ENCODE results near the gene KRTAP5-7.
"Not testable (repeated sequence)": the region's sequence is repeated elsewhere in the genome, so short reads cannot be mapped to it uniquely, and the experiment has no call there.

The KRTAP5-7 gene

DNA sequence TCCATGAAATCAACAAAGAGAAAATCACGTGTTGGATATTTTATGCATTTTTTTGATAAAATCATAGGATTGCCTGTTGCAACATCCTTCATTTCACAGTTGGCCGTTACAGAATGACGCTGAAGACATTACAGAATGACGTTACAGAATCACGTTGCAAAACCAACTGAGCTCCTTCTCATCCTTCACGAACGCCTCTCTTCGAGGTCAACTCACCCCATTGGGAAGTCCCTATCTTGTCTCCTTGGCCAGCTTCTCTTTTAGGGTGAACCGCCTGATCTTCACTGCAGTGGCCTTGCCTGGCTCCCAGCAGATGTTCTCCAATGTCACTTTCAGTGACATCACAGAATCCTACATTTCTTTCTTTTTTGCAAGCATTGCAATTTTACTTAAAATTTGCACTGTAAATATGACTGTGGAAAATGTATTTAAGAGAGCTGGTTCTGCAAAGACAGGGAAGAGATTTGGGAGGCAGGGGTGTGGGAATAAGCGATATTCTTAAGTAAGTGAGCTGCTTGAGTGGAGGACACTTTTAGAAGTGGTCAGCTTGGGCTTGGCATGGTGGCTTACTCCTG, 5.1 kb downstream of the KRTAP5-7 start:
- DNase-seq (ENCODE audit: low read depth in 2 of 2): no peak

DNA sequence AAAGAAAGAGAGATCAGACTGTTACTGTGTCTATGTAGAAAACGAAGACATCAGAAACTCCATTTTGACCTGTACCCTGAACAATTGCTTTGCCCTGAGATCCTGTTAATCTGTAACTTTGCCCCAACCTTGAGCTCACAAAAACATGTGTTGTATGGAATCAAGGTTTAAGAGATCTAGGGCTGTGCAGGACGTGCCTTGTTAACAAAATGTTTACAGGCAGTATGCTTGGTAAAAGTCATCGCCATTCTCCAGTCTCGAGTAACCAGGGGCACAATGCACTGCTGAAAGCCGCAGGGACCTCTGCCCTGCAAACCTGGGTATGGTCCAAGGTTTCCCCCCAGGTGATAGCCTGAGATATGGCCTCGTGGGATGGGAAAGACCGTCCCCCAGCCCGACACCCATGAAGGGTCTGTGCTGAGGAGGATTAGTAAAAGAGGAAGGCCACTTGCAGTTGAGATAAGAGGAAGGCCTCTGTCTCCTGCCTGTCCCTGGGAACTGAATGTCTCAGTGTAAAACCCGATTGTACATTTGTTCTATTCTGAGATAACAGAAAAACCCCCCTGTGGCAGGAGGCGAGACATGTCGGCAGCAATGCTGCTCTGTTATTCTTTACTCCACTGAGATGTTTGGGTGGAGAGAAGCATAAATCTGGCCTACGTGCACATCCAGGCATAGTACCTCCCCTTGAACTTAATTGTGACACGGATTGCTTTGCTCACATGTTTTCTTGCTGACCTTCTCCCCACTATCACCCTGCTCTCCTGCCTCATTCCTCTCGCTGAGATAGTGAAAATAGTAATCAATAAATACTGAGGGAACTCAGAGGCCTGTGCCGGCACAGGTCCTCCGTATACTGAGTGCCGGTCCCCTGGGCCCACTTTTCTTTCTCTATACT, 7.9 kb downstream of the KRTAP5-7 start:
- DNase-seq (ENCODE audit: low read depth in 2 of 2): not testable (repeated sequence)

DNA sequence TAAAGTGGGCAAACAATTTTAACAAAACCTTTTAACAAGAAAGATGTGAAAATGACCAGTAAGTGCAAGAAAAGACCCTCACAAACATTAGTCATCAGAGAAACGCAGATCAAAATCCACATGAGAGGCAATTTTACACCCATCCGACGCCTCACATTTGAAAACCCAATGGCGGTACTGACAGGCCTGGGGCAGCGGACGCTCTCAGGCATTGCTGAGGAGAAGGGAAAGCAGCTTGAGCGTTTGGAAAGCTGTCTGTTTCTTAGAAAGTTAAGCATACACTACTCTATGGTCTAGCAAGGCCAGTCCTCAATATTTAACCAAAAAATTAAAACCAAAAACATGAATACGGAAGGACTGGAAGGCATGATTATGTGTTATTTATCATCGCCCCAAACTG, 8.8 kb downstream of the KRTAP5-7 start:
- no peak for DNase-seq (ENCODE audit: low read depth in 2 of 2)

DNA sequence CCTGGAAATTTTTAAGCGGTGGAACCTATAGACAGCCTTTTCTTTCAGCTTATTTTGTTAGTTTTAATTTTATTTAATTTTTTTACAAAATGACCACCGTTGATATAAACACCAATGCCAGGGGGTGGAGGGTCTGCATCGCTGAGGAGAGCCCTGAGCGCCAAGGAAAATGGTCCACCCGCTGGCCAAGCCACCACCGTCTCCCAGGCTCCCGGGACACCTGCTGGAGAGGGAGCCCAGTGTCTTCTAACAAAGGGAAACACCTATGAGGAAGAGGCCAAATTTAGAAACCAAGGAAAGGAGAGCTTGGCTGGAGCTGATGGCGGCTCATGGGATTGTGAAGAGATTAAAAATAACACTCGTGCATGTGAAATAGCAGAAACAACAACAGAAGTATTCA, 10.5 kb downstream of the KRTAP5-7 start:
- no peak for DNase-seq (ENCODE audit: low read depth in 2 of 2)

DNA sequence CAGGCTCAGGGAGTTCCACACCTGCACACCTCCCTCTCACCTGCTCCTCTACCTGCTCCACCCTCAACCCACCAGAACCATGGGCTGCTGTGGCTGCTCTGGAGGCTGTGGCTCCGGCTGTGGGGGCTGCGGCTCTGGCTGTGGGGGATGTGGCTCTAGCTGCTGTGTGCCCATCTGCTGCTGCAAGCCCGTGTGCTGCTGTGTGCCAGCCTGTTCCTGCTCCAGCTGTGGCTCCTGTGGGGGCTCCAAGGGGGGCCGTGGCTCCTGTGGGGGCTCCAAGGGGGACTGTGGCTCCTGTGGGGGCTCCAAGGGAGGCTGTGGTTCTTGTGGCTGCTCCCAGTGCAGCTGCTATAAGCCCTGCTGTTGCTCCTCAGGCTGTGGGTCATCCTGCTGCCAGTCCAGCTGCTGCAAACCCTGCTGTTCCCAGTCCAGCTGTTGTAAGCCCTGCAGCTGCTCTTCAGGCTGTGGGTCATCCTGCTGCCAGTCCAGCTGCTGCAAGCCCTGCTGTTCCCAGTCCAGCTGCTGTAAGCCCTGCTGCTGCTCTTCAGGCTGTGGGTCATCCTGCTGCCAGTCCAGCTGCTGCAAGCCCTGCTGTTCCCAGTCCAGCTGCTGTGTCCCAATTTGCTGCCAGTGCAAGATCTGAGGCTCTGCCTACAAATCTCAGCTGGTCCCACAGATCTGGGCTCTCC, 11.1 kb downstream of the KRTAP5-7 start, which contains the start of gene KRTAP5-8:
TSS of gene KRTAP5-8 (plus strand) at position 49 of the 689 bp plus-strand sequence. CDS start at position 80, 31 bp downstream.
- DNase-seq (ENCODE audit: low read depth in 2 of 2): not testable (repeated sequence)

DNA sequence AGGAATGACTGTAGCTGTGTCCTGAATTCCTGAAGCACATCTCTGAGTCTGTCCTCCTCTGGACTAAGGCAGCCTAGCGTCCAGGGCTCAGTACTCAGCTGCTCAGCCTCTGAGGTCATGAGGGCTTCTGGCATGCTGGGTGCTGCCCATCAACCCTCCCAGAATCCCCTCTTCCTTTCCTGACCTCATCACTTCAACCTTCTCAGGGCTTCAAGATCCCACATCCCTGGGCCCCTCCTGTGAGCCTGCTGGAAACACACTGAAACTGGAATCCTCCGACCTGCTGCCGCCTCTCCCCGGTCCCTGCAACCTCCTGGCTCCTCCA, 11.6 kb downstream of the KRTAP5-7 start:
- DNase-seq (ENCODE audit: low read depth in 2 of 2): no peak

DNA sequence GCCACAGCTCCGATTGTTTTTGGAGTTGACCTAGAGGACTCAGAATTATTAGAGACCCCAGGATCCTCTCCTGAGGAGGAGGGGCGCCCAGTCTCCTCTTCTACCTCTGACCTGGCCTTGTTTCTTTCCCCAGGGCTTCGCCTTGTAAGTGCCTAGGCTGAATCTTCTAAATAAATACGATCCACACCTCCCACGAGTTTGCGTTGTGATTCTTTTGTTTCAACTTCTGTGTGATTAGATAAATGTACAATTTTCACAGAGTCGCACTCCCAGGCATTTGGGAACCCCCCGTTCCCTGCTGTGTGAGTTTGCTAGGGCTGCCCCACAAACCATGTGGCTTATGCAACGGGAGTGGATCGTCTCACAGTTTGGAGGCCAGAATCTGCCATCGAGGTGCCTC, 11.9 kb downstream of the KRTAP5-7 start:
- no peak for DNase-seq (ENCODE audit: low read depth in 2 of 2)

DNA sequence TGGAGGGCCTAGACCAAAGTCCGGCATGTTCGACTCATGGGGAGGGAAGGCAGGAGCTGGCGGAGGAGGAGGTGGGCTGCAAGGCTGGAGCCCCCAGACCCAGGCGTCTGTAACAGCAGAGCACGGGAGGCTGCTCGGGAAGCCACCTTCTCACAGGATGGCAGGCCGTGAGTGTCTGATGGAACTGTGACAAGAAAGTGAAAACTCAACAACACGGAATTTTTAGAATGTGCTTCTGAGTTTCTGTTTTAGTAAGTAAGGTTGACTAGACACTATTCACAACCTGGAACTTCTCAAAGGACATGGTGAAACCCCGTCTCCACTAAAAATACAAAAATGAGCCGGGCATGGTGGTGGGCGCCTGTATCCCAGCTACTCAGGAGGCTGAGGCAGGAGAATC, 12.9 kb downstream of the KRTAP5-7 start:
- not testable (repeated sequence) for DNase-seq (ENCODE audit: low read depth in 2 of 2)

DNA sequence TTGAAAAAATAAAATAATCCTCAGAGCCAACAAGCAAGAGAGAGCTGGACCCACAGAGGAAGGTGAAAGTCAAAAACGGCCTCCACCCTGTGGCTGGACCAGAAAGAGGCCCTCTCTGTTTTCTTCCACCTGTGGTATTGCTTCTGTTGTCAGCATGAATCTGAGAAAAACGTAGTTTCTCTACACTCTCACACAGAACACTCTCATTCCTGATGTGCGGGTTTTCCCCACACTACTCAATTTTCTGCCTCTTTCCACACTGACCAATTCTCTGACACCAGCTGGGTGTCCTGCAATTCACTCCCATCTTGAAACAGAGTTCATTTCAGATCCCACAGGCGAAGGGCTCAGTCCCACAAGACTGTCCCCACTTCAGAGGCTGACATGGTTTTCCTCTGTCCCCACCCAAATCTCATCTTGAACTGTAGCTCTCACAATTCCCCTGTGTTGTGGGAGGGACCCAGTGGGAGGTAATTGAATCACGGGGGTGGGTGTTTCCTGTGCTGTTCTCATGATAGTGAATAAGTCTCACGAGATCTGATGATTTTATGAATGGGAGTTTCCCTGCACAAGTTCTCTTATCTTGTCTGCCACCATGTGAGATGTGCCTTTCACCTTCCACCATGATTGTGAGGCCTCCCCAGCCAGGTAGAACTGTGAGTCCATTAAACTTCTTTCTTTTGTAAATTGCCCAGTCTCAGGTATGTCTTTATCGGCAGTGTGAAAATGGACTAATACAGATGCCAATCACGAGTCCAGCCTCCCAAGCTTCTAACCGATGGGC, 13.6 kb downstream of the KRTAP5-7 start:
- DNase-seq (ENCODE audit: low read depth in 2 of 2): not testable (repeated sequence)

DNA sequence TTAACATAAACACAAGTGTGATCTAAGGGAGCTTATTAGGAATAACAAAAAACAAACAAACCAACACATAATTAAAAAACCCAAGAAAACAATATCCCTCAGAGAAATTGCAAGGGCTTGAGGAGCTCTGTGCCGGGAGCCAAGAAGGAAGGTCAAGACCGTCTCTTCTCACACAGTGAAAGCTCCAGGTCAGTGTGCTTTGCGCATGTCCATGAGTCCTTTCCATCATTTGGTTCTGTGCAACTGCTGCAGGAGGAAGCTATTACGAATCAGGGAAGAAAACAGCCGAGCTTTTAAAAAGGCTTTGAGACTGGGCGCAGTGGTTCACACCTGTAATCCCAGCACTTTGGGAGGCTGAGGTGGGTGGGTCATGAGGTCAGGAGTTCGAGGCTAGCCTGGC, 15.3 kb downstream of the KRTAP5-7 start:
- DNase-seq (ENCODE audit: low read depth in 2 of 2): no peak

DNA sequence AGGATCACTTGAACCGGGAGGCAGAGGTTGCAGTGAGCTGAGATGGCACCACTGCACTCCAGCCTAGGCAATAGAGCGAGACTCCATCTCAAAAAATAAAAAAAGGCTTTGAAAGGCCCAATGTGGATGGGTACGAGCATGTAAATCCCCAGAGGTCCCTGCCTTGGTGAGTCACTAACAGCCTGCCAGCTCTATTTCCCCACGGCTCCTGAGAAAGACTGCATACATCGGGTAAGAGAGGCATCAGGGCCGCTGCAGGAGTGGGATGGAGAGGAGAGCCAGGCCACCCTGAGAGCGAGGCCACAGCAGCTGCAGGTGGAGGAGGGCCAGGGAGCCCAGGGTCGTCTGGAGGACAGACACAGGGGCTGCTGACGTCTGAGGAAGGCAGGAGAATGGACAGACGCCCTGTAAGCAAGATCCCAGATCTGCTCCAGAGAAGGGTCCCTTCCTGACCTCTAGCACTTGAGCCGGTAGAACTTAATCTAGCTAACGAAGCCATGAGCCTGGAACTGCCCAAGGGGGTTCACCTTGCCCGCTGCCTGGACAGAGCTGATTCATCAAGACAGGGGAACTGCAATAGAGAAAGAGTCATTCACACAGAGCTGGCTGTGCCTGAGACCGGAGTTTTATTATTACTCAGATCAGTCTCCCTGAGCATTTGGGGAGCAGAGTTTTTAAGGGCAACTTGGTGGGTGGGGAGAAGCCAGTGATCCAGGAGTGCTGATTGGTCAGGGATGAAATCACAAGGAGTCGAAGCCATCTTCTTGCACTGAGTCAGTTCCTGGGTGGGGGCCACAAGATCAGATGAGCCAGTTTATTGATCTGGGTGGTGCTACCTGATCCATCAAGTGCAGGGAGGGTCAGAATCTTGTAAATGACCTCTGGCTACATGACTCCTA, 16.1 kb downstream of the KRTAP5-7 start:
- DNase-seq (ENCODE audit: low read depth in 2 of 2): no peak

DNA sequence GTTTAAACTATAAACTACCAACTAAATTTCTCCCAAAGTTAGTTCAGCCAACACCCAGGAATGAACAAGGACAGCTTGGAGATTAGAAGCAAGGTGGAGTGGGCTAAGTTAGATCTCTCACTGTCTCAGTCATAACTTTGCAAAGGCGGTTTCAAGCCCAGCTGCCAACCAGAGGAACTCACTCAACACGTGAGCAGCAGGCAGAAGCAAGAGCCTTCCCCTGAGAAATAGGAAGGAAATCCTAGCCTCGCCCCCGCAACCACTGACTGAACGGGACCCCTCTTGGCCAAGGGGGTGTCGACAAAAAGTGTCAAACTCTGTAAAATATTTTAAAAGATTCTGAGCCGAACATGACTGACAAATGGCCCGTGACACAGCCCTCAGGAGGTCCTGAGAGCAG, 16.8 kb downstream of the KRTAP5-7 start:
- no peak for DNase-seq (ENCODE audit: low read depth in 2 of 2)

DNA sequence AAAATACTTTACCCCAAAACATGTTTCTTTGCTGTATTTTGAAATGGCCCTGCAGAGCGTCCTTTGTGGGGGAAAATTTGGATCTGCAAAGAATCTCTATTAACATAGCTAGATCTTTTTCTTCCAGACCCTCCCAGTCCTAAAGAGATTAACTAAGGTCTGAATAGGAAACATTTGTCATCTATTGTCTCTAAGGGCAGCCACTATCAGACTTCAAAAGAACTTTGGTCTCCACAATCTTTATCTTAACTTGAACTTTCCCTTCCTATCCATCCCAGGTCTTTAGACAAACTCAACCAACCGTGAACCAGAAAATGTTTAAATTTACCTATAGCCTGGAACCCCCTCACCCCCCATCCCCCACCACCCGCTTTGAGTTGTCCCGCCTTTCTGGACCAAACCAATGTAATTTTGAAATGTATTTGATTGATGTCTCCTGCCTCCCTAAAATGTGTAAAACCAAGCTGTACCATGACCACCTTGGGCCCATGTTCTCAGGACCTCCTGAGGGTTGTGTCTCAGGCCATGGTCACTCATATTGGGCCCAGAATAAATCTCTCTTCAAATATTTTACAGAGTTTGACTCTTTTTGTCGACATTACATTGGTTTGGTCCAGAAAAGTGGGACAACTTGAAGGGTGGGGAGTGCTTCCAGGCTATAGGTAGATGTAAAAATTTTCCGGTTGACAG, 17.6 kb downstream of the KRTAP5-7 start:
- DNase-seq (ENCODE audit: low read depth in 2 of 2): no peak

DNA sequence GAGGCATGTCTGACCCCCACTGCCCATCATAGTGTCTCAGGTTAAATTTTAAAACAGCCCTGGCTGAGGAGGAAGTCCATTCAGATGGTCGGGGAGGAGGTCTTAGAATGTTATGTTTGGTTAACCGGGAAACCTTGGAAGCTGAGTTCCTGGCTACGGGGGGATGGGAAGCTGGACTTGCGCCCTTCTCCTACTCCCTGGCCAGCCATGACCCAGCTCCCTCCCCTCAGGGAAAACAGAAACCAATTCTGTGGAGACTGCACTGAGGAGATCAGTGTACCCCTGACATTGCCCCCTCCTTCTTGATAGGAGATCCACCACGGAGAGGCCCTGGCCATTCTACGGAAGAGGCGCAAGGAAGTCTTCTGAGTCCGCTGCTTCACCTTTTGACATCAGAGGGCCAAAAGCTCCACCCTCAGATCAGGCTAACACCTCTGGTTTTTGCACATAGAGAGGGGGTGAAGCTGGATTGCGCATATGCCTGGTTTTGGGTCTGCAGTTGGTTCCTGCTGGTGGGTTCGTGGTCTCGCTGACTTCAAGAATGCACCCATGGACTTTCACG, 18.4 kb downstream of the KRTAP5-7 start:
- DNase-seq (ENCODE audit: low read depth in 2 of 2): no peak

DNA sequence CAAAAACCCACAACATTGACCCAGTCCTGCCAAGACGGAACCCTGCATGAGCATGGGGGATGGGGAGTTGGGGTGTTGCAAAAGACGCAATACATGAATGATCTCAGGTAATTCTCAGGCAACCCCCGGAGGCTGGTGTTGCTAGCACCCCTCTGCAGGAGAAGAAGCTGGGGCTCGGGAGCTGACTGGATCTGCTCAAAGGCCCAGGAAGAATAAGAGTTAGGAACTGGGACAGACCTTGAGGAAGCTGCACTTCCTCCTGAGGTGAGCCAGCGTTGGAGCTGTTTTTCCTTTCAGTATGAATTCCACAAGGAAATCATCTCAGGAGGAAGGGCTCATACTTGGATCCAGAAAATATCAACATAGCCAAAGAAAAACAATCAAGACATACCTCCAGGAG, 21.1 kb downstream of the KRTAP5-7 start, which contains the start of gene KRTAP5-9:
TSS of gene KRTAP5-9 (plus strand) at position 301 of the 400 bp plus-strand sequence. CDS start 238 bp downstream, outside the sequence.
- DNase-seq (ENCODE audit: low read depth in 2 of 2): no peak

DNA sequence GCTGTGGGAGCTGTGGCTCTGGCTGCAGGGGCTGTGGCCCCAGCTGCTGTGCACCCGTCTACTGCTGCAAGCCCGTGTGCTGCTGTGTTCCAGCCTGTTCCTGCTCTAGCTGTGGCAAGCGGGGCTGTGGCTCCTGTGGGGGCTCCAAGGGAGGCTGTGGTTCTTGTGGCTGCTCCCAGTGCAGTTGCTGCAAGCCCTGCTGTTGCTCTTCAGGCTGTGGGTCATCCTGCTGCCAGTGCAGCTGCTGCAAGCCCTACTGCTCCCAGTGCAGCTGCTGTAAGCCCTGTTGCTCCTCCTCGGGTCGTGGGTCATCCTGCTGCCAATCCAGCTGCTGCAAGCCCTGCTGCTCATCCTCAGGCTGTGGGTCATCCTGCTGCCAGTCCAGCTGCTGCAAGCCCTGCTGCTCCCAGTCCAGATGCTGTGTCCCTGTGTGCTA, 21.7 kb downstream of the KRTAP5-7 start:
- DNase-seq (ENCODE audit: low read depth in 2 of 2): no peak

DNA sequence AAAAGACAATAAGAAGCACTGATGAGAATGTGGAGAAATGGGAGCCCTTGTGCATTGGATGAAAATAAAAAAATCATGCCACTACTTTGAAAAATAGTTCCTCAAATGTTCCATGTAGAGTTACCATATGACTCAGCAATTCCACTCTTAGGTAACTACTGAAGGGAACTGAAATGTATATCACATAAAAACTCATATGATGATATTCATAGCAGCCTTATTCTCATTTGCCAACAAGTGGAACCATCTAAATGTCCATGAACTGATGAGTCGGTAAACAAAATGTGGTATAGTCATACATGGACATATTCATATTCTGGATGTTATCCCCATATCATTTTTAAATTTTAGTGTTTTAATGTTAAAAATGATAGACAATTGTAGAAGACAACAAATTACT, 24.6 kb downstream of the KRTAP5-7 start:
- no peak for DNase-seq (ENCODE audit: low read depth in 2 of 2)

DNA sequence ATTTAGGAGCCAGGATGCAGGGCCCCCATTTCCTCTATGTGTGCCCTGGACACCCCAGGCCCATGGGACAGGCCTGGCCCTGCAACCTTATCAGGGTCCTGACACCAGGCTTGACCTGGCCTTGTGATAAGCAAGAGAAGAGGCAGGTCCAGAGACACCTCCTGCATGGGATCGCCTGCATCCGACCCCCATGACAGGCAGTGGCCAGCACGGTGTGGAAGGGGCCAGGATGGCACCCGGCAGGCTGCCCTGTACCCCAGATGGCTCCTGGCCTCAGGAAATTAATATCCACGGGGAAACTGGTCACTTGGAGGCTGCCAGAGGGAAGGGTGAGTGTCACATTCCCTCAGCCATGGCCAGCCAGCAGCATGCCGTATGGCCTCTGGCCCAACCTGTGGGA, 27.9 kb downstream of the KRTAP5-7 start:
- DNase-seq (ENCODE audit: low read depth in 2 of 2): no peak

DNA sequence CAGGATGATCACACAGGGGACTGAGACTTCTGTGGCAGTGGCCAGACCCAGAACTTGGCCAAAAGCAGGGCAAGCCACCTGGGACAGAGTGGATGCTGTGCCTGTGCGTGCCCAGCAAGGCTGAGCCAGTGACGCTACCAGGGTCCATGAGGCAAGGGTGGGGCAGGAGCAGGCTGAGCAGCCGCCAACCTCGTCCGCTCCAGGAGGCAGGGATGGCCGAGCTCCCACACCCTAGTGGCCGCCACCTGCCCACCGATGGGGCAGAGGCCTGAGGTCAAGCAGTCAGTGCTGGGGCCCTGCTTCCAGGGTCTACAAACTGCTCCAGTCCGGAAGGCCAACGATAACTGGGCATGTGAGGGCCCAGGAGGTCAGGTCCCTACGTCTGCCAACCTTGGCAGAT, 28.4 kb downstream of the KRTAP5-7 start:
- DNase-seq (ENCODE audit: low read depth in 2 of 2): no peak

DNA sequence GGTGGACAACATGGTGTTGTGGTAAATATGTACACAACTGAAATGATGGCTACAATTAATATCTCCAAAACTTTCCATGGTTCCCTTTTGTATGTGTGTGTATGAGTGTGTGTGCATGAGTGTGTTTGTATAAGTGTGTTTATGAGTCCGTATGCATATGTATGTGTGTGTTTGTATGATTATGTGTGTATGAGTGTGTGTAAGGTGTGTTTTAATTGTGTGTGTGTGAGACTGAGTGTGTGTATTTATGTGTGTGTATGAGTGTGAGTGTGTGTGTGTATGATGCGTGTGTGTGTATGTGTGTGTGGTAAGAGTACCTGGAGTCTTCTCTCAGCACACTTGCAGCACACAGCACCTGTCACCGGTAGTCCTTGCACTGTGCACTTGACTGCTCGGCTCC, 29.0 kb downstream of the KRTAP5-7 start:
- no peak for DNase-seq (ENCODE audit: low read depth in 2 of 2)
